CD4-positive, alpha-beta T cell (primary cell): ENCODE measurements around the gene MBNL3. TPM values are rescaled to one million over a fixed set of nuclear protein-coding genes. Genes with fewer than 3 reads are reported as not detected.

Experiments
- ATAC-seq: fragments of 200-7000 bp; cut with Tn5 transposase; one replicate; pipeline ENCODE4 v1.10.0; 2022; ENCODE audit warnings: mild to moderate bottlenecking; ENCODE audit not compliant: poor library complexity
- CTCF ChIA-PET: fragments of 350-600 bp; sonication (Branson Sonifier 250); formaldehyde crosslinking; loops from one replicate; lab custom pipeline; 2021; ENCODE audit warnings: antibody characterized with exemption, inconsistent platforms; lab: Charles Lee
- POLR2A ChIA-PET: fragments of 350-600 bp; sonication (Branson Sonifier 250); formaldehyde crosslinking; loops from one replicate; lab custom pipeline; 2021; ENCODE audit warnings: antibody characterized with exemption, inconsistent platforms; lab: Charles Lee
- DNase-seq, 14 experiments: peaks; one replicate each; pipeline ENCODE4 v3.0.0-alpha.2; 2013 to 2020; ENCODE audit warnings: mixed read lengths in 2 of 14
- H3K27ac ChIP-seq, 2 donors: one replicate each; pipeline versions ENCODE4 v1.5.1 to v1.7.0; 2013; ENCODE audit warnings: low read length in 2 of 2, low read depth in 1 of 2, mild to moderate bottlenecking in 1 of 2
- H3K27me3 ChIP-seq, 2 experiments: 1 replicate in 1 of 2; 2 replicates in 1 of 2; pipeline versions ENCODE4 v1.6.1 to v1.7.0; 2013; ENCODE audit warnings: low read length in 2 of 2, control low read depth in 1 of 2, mild to moderate bottlenecking in 1 of 2, moderate library complexity in 1 of 2; ENCODE audit not compliant: insufficient read depth in 2 of 2, control insufficient read depth in 1 of 2
- H3K36me3 ChIP-seq: one replicate; pipeline ENCODE4 v1.6.1; 2013; ENCODE audit warnings: low read length, control low read depth; ENCODE audit not compliant: insufficient read depth
- H3K4me1 ChIP-seq: one replicate; pipeline ENCODE4 v1.6.1; 2013; ENCODE audit warnings: low read length, control low read depth; ENCODE audit not compliant: insufficient read depth
- H3K4me3 ChIP-seq: one replicate; pipeline ENCODE4 v1.5.1; 2013; ENCODE audit warnings: mild to moderate bottlenecking, low read length, moderate library complexity
- H3K9me3 ChIP-seq, 2 experiments: 1 replicate in 1 of 2; 2 replicates in 1 of 2; pipeline versions ENCODE4 v1.6.1 to v1.7.0; 2013; ENCODE audit warnings: low read length in 2 of 2, mild to moderate bottlenecking in 2 of 2, control low read depth in 1 of 2, moderate library complexity in 1 of 2; ENCODE audit not compliant: control insufficient read depth in 1 of 2, insufficient read depth in 1 of 2
- H3K27ac Mint-ChIP-seq: one replicate; pipeline ENCODE4 v1.8.0; 2020; ENCODE audit warnings: mixed read lengths
- H3K27me3 Mint-ChIP-seq: one replicate; pipeline ENCODE4 v1.8.0; 2021; ENCODE audit warnings: mixed read lengths
- H3K36me3 Mint-ChIP-seq: one replicate; pipeline ENCODE4 v1.8.0; 2021; ENCODE audit warnings: low read depth, mixed read lengths
- H3K4me1 Mint-ChIP-seq: one replicate; pipeline ENCODE4 v1.8.0; 2021; ENCODE audit warnings: low read depth, mixed read lengths
- H3K4me3 Mint-ChIP-seq: one replicate; pipeline ENCODE4 v1.8.0; 2020; ENCODE audit warnings: mild to moderate bottlenecking, mixed read lengths
- H3K9me3 Mint-ChIP-seq: one replicate; pipeline ENCODE4 v1.8.0; 2020; ENCODE audit warnings: mixed read lengths
- intact Hi-C, 2 experiments: fragments of 100-400 bp; cut with DNase I in 1 of 2; cut with micrococcal nuclease in 1 of 2; formaldehyde crosslinking; loops; one replicate each; pipeline versions ENCODE4 v1.15.1 to v1.9.0; 2023 to 2025; cut with DNase I, micrococcal nuclease
- total RNA-seq, 174 experiments: library from RNA in 2 of 174; stranded (reverse) in 2 of 174; gene quantifications; one replicate each; pipeline ENCODE4 v1.2.3 and lab custom pipeline; 2021 to 2026
- TF ChIP-seq, protein P1 (sequence below): fragments of 200-600 bp; IDR thresholded peaks from one replicate; pipeline ENCODE4 v1.8.0; 2022; ENCODE audit warnings: antibody characterized with exemption, mild to moderate bottlenecking

Gene MBNL3
- total RNA-seq, 2 experiments from 2014 or later = 19.0 to 19.4 TPM

DNA sequence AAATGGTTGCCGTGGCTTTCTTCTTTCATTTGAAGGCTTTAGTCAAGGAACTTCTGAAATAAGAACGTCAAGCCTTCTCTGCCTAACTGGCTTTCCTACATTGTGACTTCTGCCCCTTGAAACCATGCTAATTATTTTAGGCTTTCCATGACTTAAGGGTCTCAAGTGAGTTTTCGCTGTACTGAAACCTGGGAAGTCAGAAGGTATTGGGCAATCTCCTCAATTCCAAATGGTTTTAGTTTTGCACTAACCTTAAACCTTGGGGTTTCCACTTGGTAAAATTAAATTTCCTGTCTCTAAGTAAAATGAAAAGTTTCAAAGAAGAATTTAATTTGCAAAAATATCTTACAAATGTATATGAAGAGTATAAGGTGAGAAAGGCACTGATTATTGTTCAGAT lies 73.8 kb downstream of the MBNL3 start:
- intact Hi-C loops = no loop called here
- no peaks in the 10 kb centered on the region for H3K36me3 Mint-ChIP-seq
- H3K4me3 Mint-ChIP-seq = no peak overlapping the region
- Histone ChIP-seq H3K9me3 (no peaks in the 10 kb centered on the region), H3K4me3 (no peak overlapping the region), H3K36me3 (no peaks in the 10 kb centered on the region), H3K4me1 (no peaks in the 10 kb centered on the region), H3K27ac (no peak overlapping the region), H3K27me3 (no peaks in the 10 kb centered on the region)
- ChIA-PET POLR2A (no interaction called here), CTCF (no interaction called here)
- H3K9me3 Mint-ChIP-seq = no peaks in the 10 kb centered on the region
- no peaks in the 10 kb centered on the region for H3K27me3 Mint-ChIP-seq
- TF ChIP-seq, protein P1, sequence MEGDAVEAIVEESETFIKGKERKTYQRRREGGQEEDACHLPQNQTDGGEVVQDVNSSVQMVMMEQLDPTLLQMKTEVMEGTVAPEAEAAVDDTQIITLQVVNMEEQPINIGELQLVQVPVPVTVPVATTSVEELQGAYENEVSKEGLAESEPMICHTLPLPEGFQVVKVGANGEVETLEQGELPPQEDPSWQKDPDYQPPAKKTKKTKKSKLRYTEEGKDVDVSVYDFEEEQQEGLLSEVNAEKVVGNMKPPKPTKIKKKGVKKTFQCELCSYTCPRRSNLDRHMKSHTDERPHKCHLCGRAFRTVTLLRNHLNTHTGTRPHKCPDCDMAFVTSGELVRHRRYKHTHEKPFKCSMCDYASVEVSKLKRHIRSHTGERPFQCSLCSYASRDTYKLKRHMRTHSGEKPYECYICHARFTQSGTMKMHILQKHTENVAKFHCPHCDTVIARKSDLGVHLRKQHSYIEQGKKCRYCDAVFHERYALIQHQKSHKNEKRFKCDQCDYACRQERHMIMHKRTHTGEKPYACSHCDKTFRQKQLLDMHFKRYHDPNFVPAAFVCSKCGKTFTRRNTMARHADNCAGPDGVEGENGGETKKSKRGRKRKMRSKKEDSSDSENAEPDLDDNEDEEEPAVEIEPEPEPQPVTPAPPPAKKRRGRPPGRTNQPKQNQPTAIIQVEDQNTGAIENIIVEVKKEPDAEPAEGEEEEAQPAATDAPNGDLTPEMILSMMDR = no peak
- peaks cover 4% of the 10 kb centered on the region for H3K4me1 Mint-ChIP-seq
- DNase-seq (no peak), ATAC-seq (no peak)
- no peak overlapping the region for H3K27ac Mint-ChIP-seq

DNA sequence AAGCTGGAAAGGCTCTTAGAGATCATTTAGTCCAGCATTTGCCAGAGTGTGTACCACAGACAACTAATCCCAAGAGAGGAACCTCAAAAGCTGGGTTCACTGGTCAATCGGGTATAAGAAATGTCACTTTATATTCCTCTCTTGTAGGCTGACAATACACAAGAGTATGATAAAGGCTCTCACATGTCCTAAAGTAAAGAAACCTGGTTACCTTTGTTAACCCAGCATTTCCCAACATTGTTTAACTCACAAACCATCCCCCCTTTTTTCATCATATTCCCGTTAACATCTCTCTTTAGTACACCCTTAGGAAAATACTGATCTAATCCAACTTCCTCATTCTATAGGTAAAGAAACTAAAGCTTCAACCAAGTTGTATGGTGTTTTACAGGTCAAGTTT lies 74.4 kb downstream of the MBNL3 start:
- no peaks in the 10 kb centered on the region for H3K36me3 ChIP-seq
- DNase-seq (no peak), ATAC-seq (no peak)
- TF ChIP-seq, protein P1 = no peak
- H3K4me3 Mint-ChIP-seq = no peak overlapping the region
- no peak overlapping the region for H3K27ac ChIP-seq
- peaks cover 4% of the 10 kb centered on the region for H3K4me1 Mint-ChIP-seq
- intact Hi-C loops = no loop called here
- H3K4me1 ChIP-seq = no peaks in the 10 kb centered on the region
- no peaks in the 10 kb centered on the region for H3K27me3 Mint-ChIP-seq
- no peaks in the 10 kb centered on the region for H3K9me3 Mint-ChIP-seq
- H3K27me3 ChIP-seq = no peaks in the 10 kb centered on the region
- no peak overlapping the region for H3K27ac Mint-ChIP-seq
- H3K4me3 ChIP-seq = no peak overlapping the region
- ChIA-PET POLR2A (no interaction called here), CTCF (no interaction called here)
- no peaks in the 10 kb centered on the region for H3K9me3 ChIP-seq
- no peaks in the 10 kb centered on the region for H3K36me3 Mint-ChIP-seq

DNA sequence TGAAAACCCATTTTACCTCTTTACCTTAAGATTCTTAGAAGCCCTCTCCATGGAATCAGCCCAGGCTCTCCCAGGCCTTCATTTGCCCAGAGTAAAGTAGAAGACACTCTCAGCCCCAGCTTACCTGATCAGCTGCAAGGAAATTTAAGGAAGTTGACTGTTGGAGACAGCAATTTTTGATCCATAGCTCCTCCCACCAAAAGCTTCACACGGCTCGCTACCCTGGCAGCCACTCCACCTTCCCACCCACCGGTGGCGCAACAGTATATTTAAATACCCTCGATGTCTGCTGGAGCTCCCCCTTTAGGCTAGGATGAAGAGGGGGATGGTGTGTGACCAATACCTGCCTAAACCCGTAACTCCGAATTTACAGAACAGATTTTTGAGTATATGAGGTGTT lies 75.4 kb downstream of the MBNL3 start:
- ATAC-seq = no peak
- no peak overlapping the region for H3K27ac Mint-ChIP-seq
- H3K4me3 ChIP-seq = no peak overlapping the region
- no peak overlapping the region for H3K4me3 Mint-ChIP-seq
- H3K9me3 ChIP-seq = no peaks in the 10 kb centered on the region
- H3K27ac ChIP-seq = no peak overlapping the region
- intact Hi-C loops = no loop called here
- no peaks in the 10 kb centered on the region for H3K27me3 Mint-ChIP-seq
- no peaks in the 10 kb centered on the region for H3K4me1 ChIP-seq
- H3K27me3 ChIP-seq = no peaks in the 10 kb centered on the region
- ChIA-PET CTCF (interaction anchor here (1.0 to 1.7 kb wide), 3 partner anchors 10 to 22 kb away, joined by 3 to 5 read pairs (median 3); no protein-coding TSS in a partner anchor), POLR2A (no interaction called here)
- peaks cover 4% of the 10 kb centered on the region for H3K4me1 Mint-ChIP-seq
- TF ChIP-seq, protein P1 = no peak
- no peaks in the 10 kb centered on the region for H3K36me3 Mint-ChIP-seq
- no peaks in the 10 kb centered on the region for H3K36me3 ChIP-seq
- no peaks in the 10 kb centered on the region for H3K9me3 Mint-ChIP-seq
- no peak for DNase-seq
